Neural cell (in vitro differentiated cells): ENCODE results near the gene PFKFB3. TPM values are rescaled to one million over a fixed set of nuclear protein-coding genes. Genes with fewer than 3 reads are reported as not detected.

ENCODE experiments used
- H2AFZ ChIP-seq: fragments of 200-600, 300-800 bp; sonication (generic), shearing (Covaris generic); 2 replicates; pipeline ENCODE4 v1.6.0; 2014; ENCODE audit warnings: low read depth, mild to moderate bottlenecking, antibody characterized with exemption, low read length, moderate library complexity
- H3F3A ChIP-seq: fragments of 200-600 bp; shearing (Covaris generic); 2 replicates; pipeline ENCODE4 v1.6.1; 2016; ENCODE audit warnings: mild to moderate bottlenecking, moderate library complexity, mixed read lengths, antibody characterized with exemption, low read length; ENCODE audit not compliant: insufficient read depth, poor library complexity, severe bottlenecking
- H3K27ac ChIP-seq: fragments of 200-600, 300-800 bp; sonication (generic), shearing (Covaris generic); 2 replicates; pipeline ENCODE4 v1.5.1; 2014; ENCODE audit warnings: mild to moderate bottlenecking, low read length, moderate library complexity
- H3K27me3 ChIP-seq: fragments of 300-800, 200-600 bp; sonication (generic), shearing (Covaris generic); 2 replicates; pipeline ENCODE4 v1.6.0; 2014; ENCODE audit warnings: mild to moderate bottlenecking, low read depth, low read length, moderate library complexity; ENCODE audit not compliant: insufficient read depth
- H3K36me3 ChIP-seq: fragments of 300-800, 200-600 bp; sonication (generic), shearing (Covaris generic); 2 replicates; pipeline ENCODE4 v1.5.1; 2014; ENCODE audit warnings: mild to moderate bottlenecking, antibody characterized with exemption, low read length, moderate library complexity; ENCODE audit not compliant: insufficient read depth
- H3K4me2 ChIP-seq: fragments of 300-800, 200-600 bp; sonication (generic), shearing (Covaris generic); 2 replicates; pipeline ENCODE4 v1.6.0; 2014; ENCODE audit warnings: mild to moderate bottlenecking, low read length
- H3K4me3 ChIP-seq: fragments of 300-800, 200-600 bp; sonication (generic), shearing (Covaris generic); 2 replicates; pipeline ENCODE4 v1.5.1; 2014; ENCODE audit warnings: mild to moderate bottlenecking, low read length, moderate library complexity
- H3K79me2 ChIP-seq: fragments of 200-600 bp; shearing (Covaris generic); replicated peaks from 2 replicates; pipeline ENCODE4 v1.6.0; 2014; ENCODE audit warnings: mild to moderate bottlenecking, low read length, moderate library complexity; ENCODE audit not compliant: insufficient read depth
- H3K9ac ChIP-seq: fragments of 300-800, 200-600 bp; sonication (generic), shearing (Covaris generic); 2 replicates; pipeline ENCODE4 v1.6.1; 2016; ENCODE audit warnings: mild to moderate bottlenecking, low read length, mixed read lengths
- H3K9me2 ChIP-seq: fragments of 200-600 bp; shearing (Covaris generic); 2 replicates; pipeline ENCODE4 v1.6.1; 2016; ENCODE audit warnings: mild to moderate bottlenecking, low read length, mixed read lengths; ENCODE audit not compliant: insufficient read depth
- H3K9me3 ChIP-seq: fragments of 200-600, 300-800 bp; sonication (generic), shearing (Covaris generic); 2 replicates; pipeline ENCODE4 v1.6.1; 2016; ENCODE audit warnings: mild to moderate bottlenecking, mixed run types, low read length, moderate library complexity, mixed read lengths
- H4K20me1 ChIP-seq: fragments of 200-600 bp; shearing (Covaris generic); 2 replicates; pipeline ENCODE4 v1.6.1; 2016; ENCODE audit warnings: mild to moderate bottlenecking, mixed run types; ENCODE audit not compliant: insufficient read depth
- CTCF ChIP-seq: fragments of 450-650 bp; IDR thresholded peaks from 2 replicates; pipeline ENCODE4 v1.5.1; 2014; ENCODE audit warnings: antibody characterized with exemption, mild to moderate bottlenecking, moderate library complexity; ENCODE audit not compliant: poor library complexity, severe bottlenecking
- EP300 ChIP-seq: fragments of 450-650 bp; conservative IDR thresholded peaks from 2 replicates; pipeline ENCODE4 v1.6.1; 2014; ENCODE audit warnings: antibody characterized with exemption, mild to moderate bottlenecking, moderate library complexity; ENCODE audit not compliant: poor library complexity, severe bottlenecking
- EZH2 ChIP-seq: fragments of 200-600, 300-800 bp; shearing (Covaris generic), sonication (generic); IDR thresholded peaks from 2 replicates; pipeline ENCODE4 v1.6.1; 2014; ENCODE audit warnings: antibody characterized with exemption, low read length, borderline replicate concordance, mild to moderate bottlenecking; ENCODE audit not compliant: insufficient read depth, poor library complexity, severe bottlenecking
- MXI1 ChIP-seq: fragments of 450-650 bp; conservative IDR thresholded peaks from 2 replicates; pipeline ENCODE4 v1.6.1; 2014; ENCODE audit warnings: antibody characterized with exemption, mild to moderate bottlenecking; ENCODE audit not compliant: poor library complexity, severe bottlenecking
- POLR2AphosphoS5 ChIP-seq: IDR thresholded peaks from 2 replicates; pipeline ENCODE4 v1.6.1; 2012
- RAD21 ChIP-seq: fragments of 450-650 bp; conservative IDR thresholded peaks from 2 replicates; pipeline ENCODE4 v1.6.1; 2014; ENCODE audit warnings: antibody characterized with exemption, mild to moderate bottlenecking, moderate library complexity
- REST ChIP-seq: IDR thresholded peaks from 2 replicates; pipeline ENCODE4 v1.6.1; 2012; ENCODE audit warnings: borderline replicate concordance
- SMC3 ChIP-seq: fragments of 450-650 bp; conservative IDR thresholded peaks from 2 replicates; pipeline ENCODE4 v1.6.1; 2014; ENCODE audit warnings: antibody characterized with exemption, mild to moderate bottlenecking, moderate library complexity; ENCODE audit not compliant: poor library complexity
- TAF1 ChIP-seq: IDR thresholded peaks from 2 replicates; pipeline ENCODE4 v1.6.1; 2012; ENCODE audit warnings: low read depth
- polyA plus RNA-seq: library from polyadenylated mRNA; depleted of rRNA; stranded (reverse); fragments of >200 nt; gene quantifications from 2 replicates; pipeline ENCODE4 v1.2.3, GENCODE V29; 2014

Gene PFKFB3
- polyA plus RNA-seq, 1 donor from 2014 or later, result 33.4 TPM

- no peak for TF ChIP-seq SMC3
- TF ChIP-seq CTCF, result peak; percentile 7
- TF ChIP-seq EZH2, result no peak
- TF ChIP-seq TAF1, result no peak
- no peak for TF ChIP-seq EP300
- peak; percentile 56 for TF ChIP-seq POLR2AphosphoS5
- TF ChIP-seq REST, result no peak
- TF ChIP-seq MXI1, result peak; percentile 79
- TF ChIP-seq RAD21, result no peak
- Histone ChIP-seq H3K9ac (peak overlapping the region; percentile 63), H3K9me3 (no peaks in the 10 kb centered on the region), H3K79me2 (no peaks in the 10 kb centered on the region), H4K20me1 (no peaks in the 10 kb centered on the region), H3K4me3 (peak overlapping the region; percentile 74), H3K36me3 (no peaks in the 10 kb centered on the region), H2AFZ (no peak overlapping the region), H3F3A (no peaks in the 10 kb centered on the region), H3K9me2 (no peaks in the 10 kb centered on the region), H3K4me2 (peak overlapping the region; percentile 35), H3K27me3 (no peaks in the 10 kb centered on the region), H3K27ac (no peak overlapping the region)
Measured at GRCh38 chr10:6163364-6164270, 39.1 kb upstream of the PFKFB3 start.

GRCh38 chr10:6164271-6165095 lies 38.2 kb upstream of the PFKFB3 start:
- Histone ChIP-seq H3K27me3 (no peaks in the 10 kb centered on the region), H4K20me1 (no peaks in the 10 kb centered on the region), H3F3A (no peaks in the 10 kb centered on the region), H3K79me2 (no peaks in the 10 kb centered on the region), H2AFZ (no peak overlapping the region), H3K9me2 (no peaks in the 10 kb centered on the region), H3K9ac (peak overlapping the region; percentile 63), H3K9me3 (no peaks in the 10 kb centered on the region), H3K4me3 (peak overlapping the region; percentile 74), H3K4me2 (peak overlapping the region; percentile 35), H3K36me3 (no peaks in the 10 kb centered on the region), H3K27ac (no peak overlapping the region)
- TF ChIP-seq REST, result no peak
- TF ChIP-seq MXI1, result no peak
- TF ChIP-seq CTCF, result no peak
- no peak for TF ChIP-seq EP300
- TF ChIP-seq TAF1, result no peak
- TF ChIP-seq SMC3, result no peak
- TF ChIP-seq POLR2AphosphoS5, result no peak
- no peak for TF ChIP-seq EZH2
- TF ChIP-seq RAD21, result no peak
